Suppressor macrophage treated with lipopolysaccharide for 4 hours (primary cell): ENCODE measurements around the gene ZNF276.

Experiments used
- DNase-seq: peaks from one replicate; pipeline ENCODE4 v3.0.0-alpha.2; 2020

ZNF276 gene

GRCh38 chr16:89786474-89787364, 65.4 kb downstream of the ZNF276 start:
- DNase-seq = no peak

- DNase-seq = no peak
These were observed 66.0 kb downstream of the ZNF276 start for GRCh38 chr16:89787365-89787805.
